A549 (cell line): ENCODE measurements around the gene UNC13D. TPM values are rescaled to one million over a fixed set of nuclear protein-coding genes. Genes with fewer than 3 reads are reported as not detected.

ENCODE experiments used
- ATAC-seq, 2 experiments: fragments of 200-7000 bp in 1 of 2; fragments of >200 bp in 1 of 2; cut with Nextera tagmentation in 1 of 2; cut with Tn5 transposase in 1 of 2; 3 replicates each; pipeline versions ENCODE4 v1.8.0 to v1.9.1; 2018 to 2020; ENCODE audit warnings: mild to moderate bottlenecking in 1 of 2, moderate library complexity in 1 of 2
- CTCF ChIA-PET: fragments of 300-600 bp; sonication (Branson Sonifier 250); formaldehyde crosslinking; extraction: SDS; loops from one replicate; lab custom pipeline; 2021; ENCODE audit warnings: antibody characterized with exemption, inconsistent platforms; lab: Yijun Ruan, JAX
- POLR2A ChIA-PET: fragments of 350-600 bp; formaldehyde crosslinking; extraction: SDS; loops from one replicate; lab custom pipeline; 2021; ENCODE audit warnings: antibody characterized with exemption, inconsistent platforms; lab: Yijun Ruan, JAX
- DNase-seq, 2 experiments: peaks; one replicate each; pipeline versions ENCODE4 v3.0.0 to v3.0.0-alpha.2; 2011 to 2016; ENCODE audit warnings: low read depth in 1 of 2, low spot score in 1 of 2
- FAIRE-seq: peaks from 2 replicates; lab custom pipeline; 2011; peaks lifted over from hg19 to GRCh38; lab: Jason Lieb, UNC
- H3K27ac ChIP-seq, 2 experiments: fragments of >200 bp; sonication (Bioruptor Twin); formaldehyde crosslinking; 3 replicates each; pipeline ENCODE4 v1.5.1; 2016 to 2017
- H3K4me1 ChIP-seq: fragments of >200 bp; sonication (Bioruptor Twin); formaldehyde crosslinking; 3 replicates; pipeline ENCODE4 v1.6.1; 2016
- H3K4me2 ChIP-seq: fragments of >200 bp; sonication (Bioruptor Twin); formaldehyde crosslinking; 3 replicates; pipeline ENCODE4 v1.6.1; 2016
- H3K4me3 ChIP-seq: fragments of >200 bp; sonication (Bioruptor Twin); formaldehyde crosslinking; 3 replicates; pipeline ENCODE4 v1.5.1; 2016
- H3K9me3 ChIP-seq: fragments of >200 bp; sonication (Bioruptor Twin); formaldehyde crosslinking; 3 replicates; pipeline ENCODE4 v1.6.1; 2016
- CBX8 ChIP-seq: fragments of 200-600 bp; sonication (generic); IDR thresholded peaks from 2 replicates; pipeline ENCODE4 v1.6.1; 2016
- CHD2 ChIP-seq: fragments of 150-350 bp; IDR thresholded peaks from 2 replicates; pipeline ENCODE4 v1.6.1; 2014; ENCODE audit warnings: low read length; ENCODE audit not compliant: partially characterized antibody
- EHF ChIP-seq: fragments of 250-450 bp; sonication (Bioruptor Pico); IDR thresholded peaks from 2 replicates; pipeline ENCODE4 v1.5.0; 2020; ENCODE audit warnings: mild to moderate bottlenecking
- EHMT2 ChIP-seq: fragments of 200-600 bp; sonication (generic); IDR thresholded peaks from 2 replicates; pipeline ENCODE4 v1.6.1; 2016; ENCODE audit warnings: antibody characterized with exemption, low read depth, mild to moderate bottlenecking, moderate library complexity
- FOSB ChIP-seq: fragments of 250-450 bp; sonication (Bioruptor Pico); IDR thresholded peaks from 2 replicates; pipeline ENCODE4 v1.5.0; 2020; ENCODE audit warnings: mild to moderate bottlenecking, moderate library complexity
- FOSL2 ChIP-seq, 2 experiments: fragments of 450-650 bp in 1 of 2; fragments of >200 bp in 1 of 2; sonication (Bioruptor Twin) in 1 of 2; formaldehyde crosslinking; IDR thresholded peaks; 2 replicates each; pipeline versions ENCODE4 v1.5.0 to v1.6.1; 2016 to 2020; ENCODE audit warnings: mild to moderate bottlenecking in 1 of 2, moderate library complexity in 1 of 2
- FOXS1 ChIP-seq: fragments of 250-450 bp; sonication (Bioruptor Pico); IDR thresholded peaks from 2 replicates; pipeline ENCODE4 v1.5.0; 2020; ENCODE audit warnings: mild to moderate bottlenecking, moderate library complexity
- GATA3 ChIP-seq: IDR thresholded peaks from 2 replicates; pipeline ENCODE4 v1.6.1; 2012; ENCODE audit warnings: borderline replicate concordance
- JUN ChIP-seq, 2 experiments: fragments of >200 bp; sonication (Bioruptor Twin); formaldehyde crosslinking; IDR thresholded peaks; 2 replicates in 1 of 2; 3 replicates in 1 of 2; pipeline ENCODE4 v1.6.1; 2016 to 2017
- JUNB ChIP-seq: fragments of >200 bp; sonication (Bioruptor Twin); formaldehyde crosslinking; IDR thresholded peaks from 2 replicates; pipeline ENCODE4 v1.6.1; 2016
- MAFK ChIP-seq: fragments of 450-650 bp; IDR thresholded peaks from 2 replicates; pipeline ENCODE4 v1.6.1; 2014; ENCODE audit not compliant: partially characterized antibody
- POLR2A ChIP-seq: IDR thresholded peaks from 2 replicates; pipeline ENCODE4 v1.6.1; 2012; ENCODE audit warnings: mild to moderate bottlenecking, low read length
- RAD21 ChIP-seq, 2 experiments: fragments of >200 bp in 1 of 2; sonication (Bioruptor Twin) in 1 of 2; formaldehyde crosslinking in 1 of 2; IDR thresholded peaks in 1 of 2; conservative IDR thresholded peaks in 1 of 2; 2 replicates in 1 of 2; 3 replicates in 1 of 2; pipeline ENCODE4 v1.6.1; 2012 to 2018; ENCODE audit warnings: inconsistent platforms in 1 of 2
- RCOR1 ChIP-seq: fragments of 150-350 bp; IDR thresholded peaks from 2 replicates; pipeline ENCODE4 v1.6.1; 2014; ENCODE audit warnings: antibody characterized with exemption, low read length, low read depth
- WGBS: methylation state at CpG from one replicate; pipeline ENCODE4 v1.1.6; 2017; ENCODE audit errors: missing lambda C conversion rate; 5-methylcytosine and 5-hydroxymethylcytosine counted together
- polyA plus RNA-seq, 4 experiments: library from polyadenylated mRNA; depleted of rRNA in 3 of 4; stranded (reverse); fragments of >200 nt; fragmentation: RNase III in 1 of 4; extraction: RNeasy Plus Mini Kit Qiagen cat#74134 plus additional on column Dnase treatment in 1 of 4; gene quantifications; 2 replicates in 3 of 4; 3 replicates in 1 of 4; pipeline ENCODE4 v1.2.3, GENCODE V29; 2011 to 2017
- TF ChIP-seq, protein P1 (sequence below): fragments of 450-650 bp; IDR thresholded peaks from 2 replicates; pipeline ENCODE4 v1.6.1; 2014; ENCODE audit warnings: antibody characterized with exemption
- TF ChIP-seq, protein P2 (sequence below): IDR thresholded peaks from 2 replicates; pipeline ENCODE4 v1.6.1; 2012
- TF ChIP-seq, protein P3 (sequence below): fragments of >200 bp; sonication (Bioruptor Twin); formaldehyde crosslinking; IDR thresholded peaks from 3 replicates; pipeline ENCODE4 v1.5.1; 2016
- TF ChIP-seq, protein P4 (sequence below): IDR thresholded peaks from 2 replicates; pipeline ENCODE4 v1.6.1; 2012

Gene UNC13D
- polyA plus RNA-seq, 2 of the 4 experiments (the other 2 are of a cell fraction) = 1.6 to 3.5 TPM

DNA sequence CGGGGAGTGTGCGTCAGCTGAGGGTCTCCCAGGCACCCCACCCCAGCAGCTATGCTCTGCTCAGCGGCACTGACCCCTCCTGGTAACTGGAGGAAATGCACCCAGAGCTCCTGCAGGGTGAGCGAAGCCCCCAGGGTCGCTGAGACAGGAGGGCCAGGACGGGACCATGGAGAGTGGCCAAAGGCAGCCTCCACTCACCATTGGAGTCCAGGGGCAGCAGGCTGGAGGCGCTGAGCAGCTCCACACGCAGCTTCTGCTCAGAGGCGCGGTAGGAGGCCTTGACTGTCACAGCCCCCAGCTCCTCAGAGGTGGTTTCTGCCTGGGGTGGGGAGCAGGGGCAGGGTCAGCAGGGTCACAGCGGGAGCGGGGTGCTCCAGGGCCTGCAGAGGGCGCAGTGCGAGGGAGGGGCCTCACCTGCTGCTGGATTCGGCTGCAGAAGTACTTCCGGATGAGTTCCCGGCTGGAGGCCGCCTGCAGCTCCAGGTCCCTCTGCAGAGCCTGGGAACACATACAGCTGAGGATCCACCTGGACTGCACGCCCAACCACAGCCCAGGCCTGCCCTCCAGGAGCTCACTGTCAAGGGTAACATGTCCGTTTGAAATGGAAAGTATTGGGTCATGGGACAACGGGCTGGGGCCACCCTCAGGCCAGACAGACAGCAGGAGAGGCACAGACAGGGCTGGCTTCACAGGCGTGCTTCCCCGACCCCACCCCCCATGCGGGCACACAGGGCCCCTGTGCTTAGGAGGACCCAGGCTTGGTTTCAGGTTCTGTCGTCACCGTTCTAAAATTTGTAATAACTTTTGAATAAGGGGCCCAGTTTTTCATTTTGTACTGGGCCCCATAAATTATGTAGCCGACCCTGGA is 13.8 kb downstream of the UNC13D start:
- H3K27ac ChIP-seq = no peak overlapping the region
- WGBS = 82% methylated on average over 27 of the region's 27 CpGs
- peaks cover 5% of the 10 kb centered on the region; the same call in 1 of the 3 replicates for H3K4me1 ChIP-seq
- peak in 1 of 2 experiments; percentile 47 for DNase-seq
- ChIA-PET POLR2A (interaction anchor here (1.5 kb wide), 1 partner anchor 50 kb away, joined by 5 read pairs; no protein-coding TSS in a partner anchor), CTCF (interaction anchor here (0.6 to 37.0 kb wide), 27 partner anchors 3 to 424 kb away, joined by 3 to 691 read pairs (median 5); partner anchors contain the start of genes GALK1, SMIM5, TRIM47 and UNC13D)
- H3K9me3 ChIP-seq = no peaks in the 10 kb centered on the region
- peak in 1 of 2 experiments; percentile 14; a peak in 3 of 6 replicates for ATAC-seq
- no peak overlapping the region for H3K4me2 ChIP-seq
- FAIRE-seq = no peak
- H3K4me3 ChIP-seq = no peak overlapping the region
- TF ChIP-seq JUNB = no peak
- TF ChIP-seq EHMT2 = no peak
- TF ChIP-seq CHD2 = no peak
- TF ChIP-seq, protein P1, sequence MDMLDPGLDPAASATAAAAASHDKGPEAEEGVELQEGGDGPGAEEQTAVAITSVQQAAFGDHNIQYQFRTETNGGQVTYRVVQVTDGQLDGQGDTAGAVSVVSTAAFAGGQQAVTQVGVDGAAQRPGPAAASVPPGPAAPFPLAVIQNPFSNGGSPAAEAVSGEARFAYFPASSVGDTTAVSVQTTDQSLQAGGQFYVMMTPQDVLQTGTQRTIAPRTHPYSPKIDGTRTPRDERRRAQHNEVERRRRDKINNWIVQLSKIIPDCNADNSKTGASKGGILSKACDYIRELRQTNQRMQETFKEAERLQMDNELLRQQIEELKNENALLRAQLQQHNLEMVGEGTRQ = no peak
- TF ChIP-seq FOXS1 (CRISPR knock-in tag) = no peak
- TF ChIP-seq RAD21 (conservative IDR thresholded peaks at IDR 0.05 in 1 of 2, IDR thresholded peaks at IDR 0.05 in 1 of 2) = 0 out of 5 replicates have a peak, but pooled peaks of 1 of the 2 experiments have one; percentile 19
- TF ChIP-seq, protein P2, sequence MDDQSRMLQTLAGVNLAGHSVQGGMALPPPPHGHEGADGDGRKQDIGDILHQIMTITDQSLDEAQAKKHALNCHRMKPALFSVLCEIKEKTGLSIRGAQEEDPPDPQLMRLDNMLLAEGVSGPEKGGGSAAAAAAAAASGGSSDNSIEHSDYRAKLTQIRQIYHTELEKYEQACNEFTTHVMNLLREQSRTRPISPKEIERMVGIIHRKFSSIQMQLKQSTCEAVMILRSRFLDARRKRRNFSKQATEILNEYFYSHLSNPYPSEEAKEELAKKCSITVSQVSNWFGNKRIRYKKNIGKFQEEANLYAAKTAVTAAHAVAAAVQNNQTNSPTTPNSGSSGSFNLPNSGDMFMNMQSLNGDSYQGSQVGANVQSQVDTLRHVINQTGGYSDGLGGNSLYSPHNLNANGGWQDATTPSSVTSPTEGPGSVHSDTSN = no peak
- TF ChIP-seq, protein P3, sequence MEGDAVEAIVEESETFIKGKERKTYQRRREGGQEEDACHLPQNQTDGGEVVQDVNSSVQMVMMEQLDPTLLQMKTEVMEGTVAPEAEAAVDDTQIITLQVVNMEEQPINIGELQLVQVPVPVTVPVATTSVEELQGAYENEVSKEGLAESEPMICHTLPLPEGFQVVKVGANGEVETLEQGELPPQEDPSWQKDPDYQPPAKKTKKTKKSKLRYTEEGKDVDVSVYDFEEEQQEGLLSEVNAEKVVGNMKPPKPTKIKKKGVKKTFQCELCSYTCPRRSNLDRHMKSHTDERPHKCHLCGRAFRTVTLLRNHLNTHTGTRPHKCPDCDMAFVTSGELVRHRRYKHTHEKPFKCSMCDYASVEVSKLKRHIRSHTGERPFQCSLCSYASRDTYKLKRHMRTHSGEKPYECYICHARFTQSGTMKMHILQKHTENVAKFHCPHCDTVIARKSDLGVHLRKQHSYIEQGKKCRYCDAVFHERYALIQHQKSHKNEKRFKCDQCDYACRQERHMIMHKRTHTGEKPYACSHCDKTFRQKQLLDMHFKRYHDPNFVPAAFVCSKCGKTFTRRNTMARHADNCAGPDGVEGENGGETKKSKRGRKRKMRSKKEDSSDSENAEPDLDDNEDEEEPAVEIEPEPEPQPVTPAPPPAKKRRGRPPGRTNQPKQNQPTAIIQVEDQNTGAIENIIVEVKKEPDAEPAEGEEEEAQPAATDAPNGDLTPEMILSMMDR = peak; percentile 43
- TF ChIP-seq RCOR1 = no peak
- TF ChIP-seq CBX8 = no peak
- TF ChIP-seq FOSL2 (IDR thresholded peaks at IDR 0.05) = no peak
- TF ChIP-seq FOSL2 (CRISPR knock-in tag; IDR thresholded peaks at IDR 0.05) = no peak
- no peak for TF ChIP-seq MAFK
- TF ChIP-seq POLR2A = no peak
- TF ChIP-seq, protein P4, sequence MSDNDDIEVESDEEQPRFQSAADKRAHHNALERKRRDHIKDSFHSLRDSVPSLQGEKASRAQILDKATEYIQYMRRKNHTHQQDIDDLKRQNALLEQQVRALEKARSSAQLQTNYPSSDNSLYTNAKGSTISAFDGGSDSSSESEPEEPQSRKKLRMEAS = no peak
- TF ChIP-seq GATA3 = no peak
- no peak for TF ChIP-seq FOSB

DNA sequence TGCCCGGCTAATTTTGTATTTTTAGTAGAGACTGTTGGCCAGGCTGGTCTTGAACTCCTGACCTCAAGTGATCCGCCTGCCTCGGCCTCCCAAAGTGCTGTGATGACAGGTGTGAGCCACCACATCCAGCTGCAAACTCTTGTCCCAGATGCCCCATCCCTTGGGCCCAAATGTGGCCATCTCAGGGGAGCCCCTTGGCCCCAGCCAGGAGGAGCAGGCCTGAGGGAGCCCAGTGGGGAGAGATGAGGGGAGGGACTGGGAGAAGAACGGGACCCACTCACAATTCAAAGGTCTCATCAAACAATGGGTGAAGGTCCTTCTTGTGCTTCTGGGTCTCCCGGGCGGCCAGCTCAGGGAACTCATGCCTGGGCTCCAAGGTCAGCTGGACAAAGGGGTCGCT is 14.5 kb downstream of the UNC13D start:
- Histone ChIP-seq H3K27ac (no peak overlapping the region), H3K9me3 (no peaks in the 10 kb centered on the region), H3K4me2 (no peak overlapping the region), H3K4me1 (peaks cover 5% of the 10 kb centered on the region; the same call in 1 of the 3 replicates), H3K4me3 (no peak overlapping the region)
- no peak for FAIRE-seq
- DNase-seq = no peak
- POLR2A ChIA-PET = interaction anchor here (1.5 kb wide), 1 partner anchor 50 kb away, joined by 5 read pairs; no protein-coding TSS in a partner anchor
- no peak for TF ChIP-seq EHF (CRISPR knock-in tag)
- TF ChIP-seq JUN (IDR thresholded peaks at IDR 0.05) = 0 out of 5 replicates have a peak, but pooled peaks of 1 of the 2 experiments have one; percentile 23
- CTCF ChIA-PET = interaction anchor here (0.6 to 37.0 kb wide), 26 partner anchors 3 to 423 kb away, joined by 3 to 691 read pairs (median 5); partner anchors contain the start of genes GALK1, SMIM5, TRIM47 and UNC13D
- 86% methylated on average over 7 of the region's 7 CpGs for WGBS
- ATAC-seq = no peak
